GM10847 (cell line): ENCODE data around the gene PARP1.

Experiments used
- POLR2A ChIP-seq: IDR thresholded peaks from 2 replicates; pipeline ENCODE4 v1.6.1; 2011; ENCODE audit not compliant: insufficient read length; ENCODE audit errors: extremely low read depth

PARP1 gene

DNA sequence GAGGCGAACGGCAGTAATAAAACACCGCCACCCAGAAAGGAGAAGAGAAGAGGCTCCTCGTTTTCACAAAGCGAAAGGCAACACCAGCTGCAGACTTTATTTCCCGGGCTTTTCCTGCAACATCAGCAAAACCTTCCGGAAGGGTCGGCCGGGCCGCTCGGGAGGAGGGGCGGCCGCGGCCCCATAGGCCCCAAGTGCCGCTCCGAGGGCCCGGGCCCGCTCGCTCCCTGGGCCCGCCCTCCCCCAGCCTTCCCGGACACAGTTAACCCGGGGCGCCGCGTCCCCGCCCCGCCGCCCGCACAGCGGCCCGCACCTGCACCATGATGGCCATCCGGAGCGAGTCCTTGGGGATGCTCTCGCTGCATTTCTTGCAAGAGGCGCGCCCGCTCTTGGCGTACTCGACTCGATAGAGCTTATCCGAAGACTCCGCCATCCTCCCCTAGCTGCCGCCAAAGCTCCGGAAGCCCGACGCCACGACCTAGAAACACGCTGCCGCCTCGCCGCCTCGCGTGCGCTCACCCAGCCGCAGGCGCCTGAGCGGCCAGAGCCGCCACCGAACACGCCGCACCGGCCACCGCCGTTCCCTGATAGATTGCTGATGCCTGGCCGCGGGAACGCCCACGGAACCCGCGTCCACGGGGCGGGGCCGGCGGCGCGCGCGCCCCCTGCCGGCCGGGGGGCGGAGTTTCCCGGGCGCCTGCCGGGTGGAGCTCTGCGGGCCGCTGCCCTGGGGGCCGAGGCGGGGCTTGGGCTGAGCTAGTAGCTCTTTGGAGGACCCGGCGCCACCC, at the start of gene PARP1:
Gene PARP1, minus strand, starts transcription at position 597 of the 788 bp plus-strand sequence. Its CDS starts 164 bp downstream, at position 433.
- TF ChIP-seq POLR2A = peak; percentile 74

DNA sequence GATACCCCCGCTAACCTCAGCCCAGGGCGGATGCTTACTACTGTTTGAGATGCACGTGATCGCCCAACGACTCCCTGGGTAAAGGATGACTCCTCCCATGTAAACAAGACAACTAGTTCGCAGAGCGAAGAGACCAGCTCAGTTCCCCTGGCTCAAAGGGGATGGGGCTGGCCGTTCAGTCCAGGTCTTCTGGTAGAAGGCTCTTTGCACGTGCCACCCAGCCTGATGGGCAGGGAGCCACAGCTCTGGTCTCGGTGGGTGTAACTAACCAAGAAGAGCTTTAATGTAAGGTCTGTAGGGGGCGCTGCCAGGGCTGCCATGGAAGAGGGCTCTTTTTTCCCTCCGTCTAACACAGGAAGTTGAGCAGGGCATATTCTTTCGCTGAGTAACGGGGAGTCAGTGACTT, 49.4 kb upstream of the PARP1 start:
- TF ChIP-seq POLR2A = no peak

DNA sequence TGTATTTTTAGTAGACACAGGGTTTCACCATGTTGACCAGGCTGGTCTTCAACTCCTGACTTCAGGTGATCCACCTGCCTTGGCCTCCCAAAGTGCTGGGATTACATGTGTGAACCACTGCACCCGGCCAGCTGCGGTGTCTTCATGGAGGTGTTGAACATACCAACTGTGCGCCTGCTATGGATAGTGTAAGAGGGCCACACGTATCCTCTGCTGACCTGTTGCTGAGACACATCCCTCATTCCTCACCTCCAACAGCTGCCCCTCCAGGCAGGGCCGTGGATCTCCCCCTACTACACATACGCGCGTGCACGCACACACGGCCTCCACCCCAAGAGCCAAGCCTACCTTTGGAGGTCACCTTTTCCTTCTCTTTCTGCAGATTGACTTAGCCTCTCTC, 48.0 kb upstream of the PARP1 start:
- TF ChIP-seq POLR2A = no peak

DNA sequence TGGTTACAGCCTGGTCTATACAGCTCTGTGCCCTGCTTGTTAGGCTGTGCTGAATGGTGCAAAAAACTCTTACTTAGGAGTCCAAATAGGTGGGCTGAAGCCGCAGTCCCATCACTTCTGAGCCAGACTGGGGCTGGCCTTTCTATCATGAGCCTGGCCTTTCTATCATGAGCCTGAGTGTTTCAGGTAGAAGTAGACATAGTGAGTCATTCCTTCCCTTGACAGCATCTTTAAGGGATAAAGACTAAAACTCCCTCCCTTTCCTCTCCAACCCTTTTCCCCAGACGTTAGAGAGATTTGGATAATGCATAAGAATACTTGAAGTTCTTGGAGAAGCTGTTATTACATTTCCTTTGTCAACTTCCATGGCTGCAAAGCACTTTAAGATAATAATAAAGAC, 46.5 kb upstream of the PARP1 start:
- TF ChIP-seq POLR2A = no peak

DNA sequence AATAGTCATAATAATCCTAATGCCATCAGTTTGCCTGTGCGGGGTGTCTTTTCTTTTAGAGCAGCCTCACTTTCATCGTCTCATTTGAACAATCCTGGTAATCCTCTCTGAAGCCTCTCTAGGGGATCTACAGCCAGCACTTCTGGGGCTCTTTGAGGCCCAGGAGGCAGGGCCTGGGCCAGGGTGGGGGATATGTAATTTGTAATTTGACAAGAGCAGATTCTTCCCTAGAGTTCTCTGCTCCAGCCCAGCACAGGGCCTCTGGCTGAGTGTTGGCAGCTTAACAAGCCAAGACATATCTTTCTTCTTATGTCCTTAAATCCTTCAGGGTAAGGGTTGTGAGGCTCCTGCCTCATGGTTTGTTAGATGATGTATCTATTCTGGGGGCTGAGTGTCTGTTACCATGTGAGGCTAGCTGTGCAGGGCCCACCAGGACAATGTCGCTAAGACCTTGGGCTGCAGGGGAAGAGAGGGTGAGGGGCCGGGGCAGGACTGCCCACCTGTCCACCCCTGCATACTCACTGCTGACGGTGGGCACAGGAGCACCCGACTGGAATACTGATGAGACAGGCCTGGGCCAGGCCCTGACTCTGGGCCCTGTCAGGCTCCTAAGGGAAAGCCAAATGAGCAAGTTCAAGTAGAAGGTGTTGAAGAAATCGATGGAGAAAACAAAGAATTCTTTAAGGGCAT, 45.3 kb upstream of the PARP1 start:
- no peak for TF ChIP-seq POLR2A

DNA sequence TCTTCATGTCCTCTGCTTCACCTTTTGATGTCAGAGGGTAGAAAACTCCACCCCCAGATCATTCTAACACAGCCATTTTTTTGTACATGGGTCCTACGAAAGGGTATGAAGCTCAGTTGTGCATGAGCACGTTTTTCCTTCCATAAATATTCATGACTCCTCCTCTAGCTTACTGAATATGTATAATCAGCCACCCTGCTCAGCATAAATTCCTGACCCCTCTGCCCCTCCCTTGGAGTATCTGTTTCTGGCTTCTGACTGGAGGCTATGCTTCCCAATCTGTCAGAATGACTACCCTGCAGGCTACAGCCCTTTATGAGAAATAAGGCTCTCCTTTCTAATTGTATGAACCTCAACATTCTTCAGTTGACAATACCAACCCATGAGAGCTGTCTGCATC, 42.8 kb upstream of the PARP1 start:
- TF ChIP-seq POLR2A = no peak

DNA sequence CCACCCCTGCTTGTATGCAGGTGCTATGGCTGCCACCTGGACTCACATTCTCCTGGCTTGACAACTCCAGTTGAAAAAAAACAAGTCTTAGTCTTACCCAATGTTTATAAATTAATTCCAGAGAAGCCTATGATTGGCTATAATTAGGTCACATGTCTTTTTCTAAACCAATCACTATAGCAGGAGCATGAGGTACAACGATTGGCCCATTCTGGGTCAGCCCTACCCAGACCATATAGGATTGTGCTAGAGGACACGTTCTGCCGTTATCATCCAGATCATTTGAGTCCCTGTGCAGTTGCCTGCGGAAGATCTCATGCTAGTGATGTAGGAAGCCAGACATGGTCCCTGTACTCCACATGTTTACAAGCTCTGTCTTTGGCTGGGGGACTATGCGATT, 41.9 kb upstream of the PARP1 start:
- TF ChIP-seq POLR2A = no peak

DNA sequence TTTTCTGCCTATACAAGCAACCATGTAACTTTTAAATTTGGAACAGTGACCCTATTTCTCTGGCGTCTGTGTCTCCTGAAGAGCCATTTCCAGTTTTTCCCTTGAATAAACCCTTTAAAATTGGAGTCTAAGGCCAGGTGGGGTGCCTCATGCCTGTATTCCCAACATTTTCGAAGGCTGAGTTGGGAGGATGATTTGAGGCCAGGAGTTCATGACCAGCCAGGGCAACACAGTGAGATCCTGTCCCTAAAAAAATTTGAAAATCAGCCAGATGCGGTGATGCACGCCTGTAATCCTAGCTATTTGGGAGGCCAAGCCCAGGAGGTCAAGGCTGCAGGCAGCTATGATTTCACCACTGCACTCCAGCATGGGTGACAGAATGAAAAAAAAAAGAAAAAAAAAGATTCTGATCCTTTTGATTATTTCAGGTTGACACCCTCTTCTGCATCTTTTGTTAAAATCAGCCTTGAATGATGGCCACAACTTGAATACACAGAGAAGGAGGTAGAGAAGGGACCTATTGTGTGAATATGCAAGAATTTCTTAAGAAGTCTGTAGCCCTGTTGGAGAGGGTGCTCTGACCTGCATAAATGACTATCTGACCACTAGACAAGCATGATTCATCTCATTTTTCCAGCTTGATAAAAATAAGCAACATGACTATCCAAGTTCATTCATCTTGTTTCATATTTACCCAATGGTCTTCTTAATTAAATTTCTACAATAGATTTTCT, 40.2 kb upstream of the PARP1 start:
- TF ChIP-seq POLR2A = no peak

DNA sequence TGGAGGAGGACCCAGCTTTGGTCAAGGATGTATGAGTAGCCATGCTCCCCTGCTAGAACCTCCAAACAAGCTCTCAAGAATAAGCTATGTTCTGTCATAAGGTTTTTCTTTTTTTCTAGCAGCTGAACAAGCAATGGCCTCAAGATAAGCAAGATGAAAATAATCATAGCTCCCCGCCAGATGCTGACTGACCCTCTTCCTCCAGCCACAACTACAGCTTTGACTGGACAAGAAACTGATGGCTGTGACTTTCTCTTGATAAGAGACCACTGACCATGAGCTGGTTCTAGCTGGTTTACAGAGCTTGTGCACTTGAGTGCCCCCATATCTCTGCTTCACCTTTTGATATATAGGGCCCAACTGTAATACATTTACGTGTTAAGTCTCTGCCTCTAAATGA, 38.2 kb upstream of the PARP1 start:
- TF ChIP-seq POLR2A = no peak

DNA sequence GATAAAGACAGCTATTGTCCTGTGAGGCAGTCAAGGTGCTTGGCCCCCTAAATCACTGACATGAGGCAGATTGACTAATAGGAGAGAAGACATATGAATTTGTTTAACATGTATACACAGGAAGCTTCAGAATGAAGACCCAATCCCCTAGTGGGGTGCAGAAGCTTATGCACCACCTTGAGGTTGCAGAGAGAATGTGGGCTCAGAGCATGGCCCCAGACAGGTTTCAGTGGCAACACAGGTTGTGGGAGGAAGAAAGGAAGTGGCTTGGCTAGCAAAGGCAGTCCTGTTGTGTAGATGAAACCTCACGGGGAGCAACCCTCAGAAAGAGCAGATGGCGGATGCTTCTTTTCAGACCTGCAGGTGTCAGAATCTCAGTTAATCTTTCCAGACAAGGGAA, 37.0 kb upstream of the PARP1 start:
- TF ChIP-seq POLR2A = no peak

DNA sequence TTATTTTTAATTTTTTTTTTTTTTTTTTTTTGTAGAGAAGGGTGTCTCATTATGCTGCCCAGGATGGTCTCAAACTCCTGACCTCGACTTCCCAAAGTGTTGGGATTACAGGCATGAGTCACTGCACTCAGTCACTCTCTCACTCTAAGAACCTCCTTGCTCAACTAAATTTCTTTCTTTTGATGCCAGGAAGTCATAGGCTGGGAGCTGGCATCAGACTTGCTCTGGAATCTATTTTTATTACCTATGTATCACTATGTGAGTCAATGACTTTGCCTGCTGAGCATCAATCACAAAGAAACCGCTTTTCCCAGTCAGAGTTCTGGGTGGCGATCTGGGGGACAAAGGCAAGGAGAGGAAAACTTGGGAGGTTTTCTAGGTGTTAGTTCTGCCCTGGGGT, 35.5 kb upstream of the PARP1 start:
- TF ChIP-seq POLR2A = no peak

DNA sequence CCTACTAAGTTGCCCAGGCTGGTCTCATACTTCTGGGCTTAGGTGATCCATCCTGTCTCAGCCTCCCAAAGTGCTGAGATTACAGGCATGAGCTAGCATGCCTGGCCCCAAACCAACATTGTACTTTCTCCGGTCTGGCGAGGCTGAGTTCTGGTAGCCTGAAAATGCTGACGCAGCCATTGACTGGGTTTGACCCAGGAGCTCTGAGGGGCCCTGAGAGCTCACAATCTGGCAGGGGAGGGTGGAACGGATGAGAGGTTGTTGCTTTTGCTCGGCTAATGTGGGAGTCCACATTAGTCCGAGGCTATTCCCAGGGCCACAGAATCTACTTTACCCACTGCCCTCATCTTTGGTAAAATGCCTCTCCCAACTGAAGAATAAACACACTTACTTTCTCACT, 35.1 kb upstream of the PARP1 start:
- no peak for TF ChIP-seq POLR2A

DNA sequence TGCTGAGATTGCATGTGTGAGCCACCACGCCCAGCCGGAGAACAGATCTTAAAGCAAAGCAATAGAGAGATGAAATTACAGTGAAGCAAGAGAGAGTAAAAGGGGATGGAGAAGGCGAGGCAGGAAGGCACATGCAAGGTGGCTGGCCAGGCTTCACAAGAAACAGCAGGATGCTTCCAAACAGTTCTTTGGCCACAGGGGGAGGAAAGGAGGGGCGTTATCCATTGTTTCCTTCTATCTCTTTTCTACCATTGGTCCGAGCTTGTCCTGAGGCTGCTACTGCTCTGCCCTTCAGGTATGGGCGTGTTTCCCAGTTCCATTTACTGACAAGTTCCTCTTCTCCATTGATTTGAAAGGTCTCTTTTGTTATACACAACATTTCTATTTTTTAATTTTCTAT, 33.7 kb upstream of the PARP1 start:
- no peak for TF ChIP-seq POLR2A

DNA sequence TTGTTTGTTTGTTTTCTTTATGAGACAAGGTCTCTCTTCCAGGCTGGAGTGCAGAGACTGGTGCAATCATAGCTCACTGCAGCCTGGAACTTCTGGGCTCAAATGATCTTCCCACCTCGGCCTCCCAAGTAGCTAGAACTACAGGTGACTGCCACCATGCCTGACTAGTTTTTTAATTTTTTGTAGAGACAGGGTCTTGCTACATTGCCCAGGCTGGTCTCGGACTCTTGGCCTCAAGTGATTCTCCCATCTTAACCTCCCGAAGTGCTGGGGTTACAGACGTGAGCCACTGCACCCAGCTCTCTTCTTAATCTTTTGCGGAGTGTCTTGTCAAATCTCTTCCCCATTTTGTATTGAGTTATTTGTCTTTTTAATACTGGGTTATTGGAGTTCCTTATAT, 32.6 kb upstream of the PARP1 start:
- TF ChIP-seq POLR2A = no peak

DNA sequence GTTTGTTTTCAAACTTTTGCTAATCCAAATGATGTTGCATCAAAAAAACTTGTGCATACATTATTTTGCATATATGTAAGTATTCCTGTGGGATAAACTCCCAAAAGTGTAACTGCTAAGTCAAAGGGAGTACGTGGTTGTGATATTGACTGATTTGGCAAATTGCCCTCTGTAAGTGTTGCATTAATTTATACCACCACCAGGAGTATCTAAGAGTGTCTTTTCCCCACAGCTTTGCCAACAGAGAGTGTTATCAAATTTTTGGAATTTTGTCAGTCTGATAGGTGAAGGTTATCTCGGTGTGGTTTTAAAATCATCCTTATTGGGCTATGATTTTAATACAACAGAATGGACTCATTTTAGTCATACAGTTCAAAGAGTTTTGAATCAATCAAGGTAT, 30.1 kb upstream of the PARP1 start:
- TF ChIP-seq POLR2A = no peak
